HG03342 (cell line): ENCODE data around the gene SSTR5.

Experiments used
- ATAC-seq: cut with Tn5 transposase; IDR thresholded peaks from one replicate; pipeline ENCODE4 v1.9.1; 2021; ENCODE audit warnings: mild to moderate bottlenecking, moderate library complexity; ENCODE audit not compliant: unreplicated experiment

SSTR5 gene

DNA sequence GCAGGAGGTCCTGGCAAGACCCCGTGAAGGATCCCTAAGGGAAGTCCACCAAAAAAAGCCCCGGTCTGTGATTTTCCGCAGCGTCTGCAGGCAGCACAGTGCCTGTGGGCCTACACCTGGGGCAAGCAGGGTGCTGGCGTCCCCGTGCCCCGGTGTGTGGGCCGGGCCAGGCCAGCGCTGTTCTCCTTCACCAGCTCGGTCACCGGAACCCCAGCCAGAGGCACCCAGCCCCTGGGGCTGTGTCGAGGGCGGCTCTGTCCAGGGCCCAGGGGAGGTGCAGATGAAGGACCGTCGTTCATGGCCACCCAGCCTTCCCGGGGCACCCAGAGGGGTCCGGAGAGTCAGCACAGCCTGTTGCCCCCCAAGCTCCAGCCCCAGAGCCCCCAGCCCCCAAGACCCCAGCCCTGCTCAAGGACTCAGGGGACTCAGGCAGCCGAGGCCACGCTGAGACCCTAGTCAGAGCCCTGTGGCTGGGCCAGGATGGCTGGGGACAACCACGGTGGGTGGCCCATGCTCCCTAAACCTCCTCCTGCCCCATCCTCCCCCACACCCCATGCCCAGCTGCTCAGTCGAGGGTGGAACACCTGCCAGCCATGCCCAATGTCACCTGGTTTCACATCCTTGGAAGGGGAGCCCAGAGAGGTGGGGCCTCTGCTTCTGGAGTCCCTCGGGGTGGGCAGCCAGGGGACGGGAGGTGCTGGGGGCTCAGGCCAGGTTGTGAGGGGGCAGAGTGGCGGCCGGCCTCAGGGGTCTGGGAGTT, 29.2 kb downstream of the SSTR5 start:
- no peak for ATAC-seq

DNA sequence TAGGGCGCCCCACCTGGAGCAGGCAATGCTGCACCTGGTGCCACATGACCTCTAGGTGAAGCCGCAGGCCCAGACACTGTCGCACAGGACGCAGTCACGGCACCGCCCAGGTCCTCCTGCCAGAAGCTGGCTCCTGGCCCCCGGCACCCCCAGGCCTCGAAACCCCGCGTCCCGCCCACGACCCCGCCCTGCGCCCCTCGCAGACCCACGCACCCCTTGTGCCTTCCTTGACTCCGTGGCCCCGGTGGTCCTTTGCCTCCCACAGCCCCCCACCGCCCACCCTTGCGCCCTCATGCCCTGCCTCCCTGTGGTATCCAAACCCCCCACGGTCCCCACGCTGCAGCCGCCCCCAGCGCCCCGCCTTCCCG, 29.8 kb downstream of the SSTR5 start:
- ATAC-seq: no peak

DNA sequence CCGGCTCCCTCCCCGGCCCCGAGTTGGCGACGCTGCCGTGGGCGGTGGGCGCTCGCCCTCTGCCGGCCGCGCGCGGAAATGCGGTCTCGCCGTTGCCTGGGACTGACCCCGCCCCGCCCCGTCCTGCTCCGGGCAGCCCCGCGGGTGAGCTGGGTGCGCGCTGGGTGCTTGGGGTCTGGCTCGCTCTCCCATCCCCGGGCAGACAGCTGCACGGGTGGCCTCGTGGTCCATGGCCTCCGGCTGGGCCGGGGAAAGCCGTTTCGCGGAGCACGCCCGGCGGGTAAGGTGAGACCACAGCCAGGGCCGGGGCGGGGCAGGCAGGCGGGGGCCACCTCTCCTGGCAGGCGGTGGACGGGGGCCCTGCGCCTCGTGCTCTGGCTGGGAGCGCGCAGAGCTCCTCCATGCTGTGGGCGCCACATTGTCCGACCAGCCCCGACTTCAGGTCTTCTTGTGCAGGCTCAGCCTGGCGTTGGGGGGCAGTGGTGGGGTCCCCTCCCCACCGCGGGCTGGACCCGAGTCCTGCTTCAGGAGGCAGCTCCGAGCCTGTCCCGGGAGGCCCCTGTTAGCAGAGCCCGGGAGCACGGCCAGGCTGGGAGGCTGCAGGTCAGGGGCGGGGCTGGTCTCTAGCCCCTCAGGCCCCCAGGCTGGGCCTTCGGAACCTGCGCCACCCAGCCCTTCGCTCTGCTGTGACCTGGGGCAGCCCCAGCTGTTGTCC, 30.5 kb downstream of the SSTR5 start:
- ATAC-seq: no peak

DNA sequence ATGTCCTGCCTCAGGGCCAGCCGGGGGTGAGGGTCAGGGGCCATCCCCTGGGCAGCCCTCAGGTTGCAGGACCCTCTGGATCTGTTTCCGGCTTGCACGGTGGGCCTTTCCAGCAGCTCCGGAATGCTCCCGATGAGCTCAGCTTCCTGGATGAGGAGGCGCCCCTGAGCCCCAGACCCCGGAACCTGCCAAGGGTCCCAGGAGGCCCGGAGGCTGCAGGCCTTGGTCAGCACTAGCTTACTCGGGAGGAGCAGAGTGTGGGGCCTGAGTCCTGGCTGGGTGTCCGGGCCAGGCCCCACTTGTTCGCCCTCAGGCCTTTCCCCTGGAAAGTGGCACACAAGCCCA, 31.1 kb downstream of the SSTR5 start:
- no peak for ATAC-seq

DNA sequence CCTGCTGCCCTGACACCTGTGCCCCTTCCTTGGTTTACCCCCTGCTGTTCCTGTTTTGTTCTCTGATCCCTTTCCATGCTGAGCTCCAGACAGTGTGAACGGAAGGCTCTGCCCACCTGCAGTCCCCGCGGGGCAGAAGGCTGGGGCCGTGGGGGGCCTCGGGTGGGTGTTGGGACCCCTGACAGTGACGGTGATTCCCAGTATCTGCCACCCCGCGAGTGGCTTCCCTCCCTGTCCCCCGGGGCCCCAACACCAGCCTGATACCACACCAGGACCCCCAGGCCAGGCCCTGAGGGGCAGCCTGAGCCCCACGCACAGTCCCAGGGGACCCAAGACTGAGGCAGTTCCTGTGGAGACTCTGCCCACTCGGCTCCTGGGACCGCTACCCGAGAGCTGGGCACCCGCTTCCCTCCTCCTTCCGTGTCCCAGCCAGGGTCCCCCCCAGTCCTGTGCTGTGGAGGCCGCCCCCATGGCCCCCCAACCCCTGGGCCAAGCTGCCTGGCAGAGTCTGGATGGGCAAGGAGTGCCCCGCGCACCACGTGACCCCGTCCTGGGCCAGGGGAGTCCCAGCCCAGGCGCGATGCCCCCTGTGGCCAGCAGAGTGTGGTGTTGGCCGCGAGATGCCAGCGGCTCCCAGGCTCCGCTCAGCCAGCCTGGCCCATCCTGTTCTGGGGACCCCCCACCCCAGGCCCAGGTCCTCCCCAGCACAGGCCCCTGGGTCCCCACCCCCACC, 33.5 kb downstream of the SSTR5 start:
- ATAC-seq: no peak

DNA sequence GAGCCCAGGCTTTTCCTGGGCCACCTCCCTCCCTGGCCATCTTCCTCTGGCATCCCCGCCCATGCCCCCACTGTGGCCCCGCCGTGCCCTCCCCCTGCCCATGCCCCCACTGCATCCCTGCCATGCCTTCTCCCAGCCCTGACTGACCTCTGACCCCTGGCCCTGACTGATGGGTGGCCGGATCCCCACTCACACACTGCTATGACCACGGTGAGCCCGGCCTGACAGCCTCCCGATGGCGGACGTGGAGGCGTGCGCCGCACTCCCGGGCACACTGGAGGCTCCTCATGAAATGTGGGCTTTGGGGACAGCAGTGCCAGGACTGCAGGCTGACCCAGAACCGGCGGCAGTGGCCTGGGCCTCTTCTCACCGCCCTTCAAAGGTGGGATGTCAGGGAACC, 34.1 kb downstream of the SSTR5 start:
- ATAC-seq: no peak

DNA sequence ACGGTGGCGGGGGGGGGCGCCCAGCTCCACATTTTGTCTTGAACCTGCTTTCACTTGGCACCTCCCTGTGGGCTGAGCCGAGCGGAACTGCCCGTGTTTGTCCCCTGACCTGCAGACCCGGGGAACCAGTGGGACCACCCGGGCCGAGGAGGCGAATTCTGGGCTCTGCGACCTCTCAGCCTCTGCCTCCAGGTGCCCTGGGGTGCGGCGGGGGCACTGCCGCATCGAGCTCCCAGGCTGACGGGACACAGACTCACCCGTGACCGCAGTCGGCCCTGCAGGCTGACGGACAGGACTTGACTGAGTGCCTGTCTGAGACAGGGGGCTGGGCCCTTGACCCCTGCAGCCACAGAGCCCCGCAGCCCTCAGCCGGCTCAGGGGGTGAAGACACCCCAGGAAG, 34.6 kb downstream of the SSTR5 start:
- no peak for ATAC-seq

DNA sequence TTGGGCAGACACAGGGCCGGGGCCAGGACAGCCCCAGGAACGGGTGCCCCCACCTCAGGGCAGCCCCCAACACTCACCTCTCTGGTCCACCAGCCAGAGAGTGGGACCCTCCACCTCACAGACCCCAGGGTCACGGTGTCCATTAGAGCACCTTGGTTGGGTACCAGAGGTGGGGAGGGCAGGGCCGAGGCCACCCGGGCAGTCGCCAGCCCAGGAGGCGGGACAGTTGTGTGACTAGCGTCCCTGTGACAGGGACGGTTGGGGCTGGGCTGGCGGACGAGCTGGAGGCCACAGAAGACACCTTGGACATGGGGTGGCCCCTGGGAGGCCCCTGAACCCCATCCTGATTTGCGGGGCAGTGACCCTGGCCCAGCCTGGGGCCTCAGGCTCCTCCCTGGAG, 35.2 kb downstream of the SSTR5 start:
- ATAC-seq: no peak

DNA sequence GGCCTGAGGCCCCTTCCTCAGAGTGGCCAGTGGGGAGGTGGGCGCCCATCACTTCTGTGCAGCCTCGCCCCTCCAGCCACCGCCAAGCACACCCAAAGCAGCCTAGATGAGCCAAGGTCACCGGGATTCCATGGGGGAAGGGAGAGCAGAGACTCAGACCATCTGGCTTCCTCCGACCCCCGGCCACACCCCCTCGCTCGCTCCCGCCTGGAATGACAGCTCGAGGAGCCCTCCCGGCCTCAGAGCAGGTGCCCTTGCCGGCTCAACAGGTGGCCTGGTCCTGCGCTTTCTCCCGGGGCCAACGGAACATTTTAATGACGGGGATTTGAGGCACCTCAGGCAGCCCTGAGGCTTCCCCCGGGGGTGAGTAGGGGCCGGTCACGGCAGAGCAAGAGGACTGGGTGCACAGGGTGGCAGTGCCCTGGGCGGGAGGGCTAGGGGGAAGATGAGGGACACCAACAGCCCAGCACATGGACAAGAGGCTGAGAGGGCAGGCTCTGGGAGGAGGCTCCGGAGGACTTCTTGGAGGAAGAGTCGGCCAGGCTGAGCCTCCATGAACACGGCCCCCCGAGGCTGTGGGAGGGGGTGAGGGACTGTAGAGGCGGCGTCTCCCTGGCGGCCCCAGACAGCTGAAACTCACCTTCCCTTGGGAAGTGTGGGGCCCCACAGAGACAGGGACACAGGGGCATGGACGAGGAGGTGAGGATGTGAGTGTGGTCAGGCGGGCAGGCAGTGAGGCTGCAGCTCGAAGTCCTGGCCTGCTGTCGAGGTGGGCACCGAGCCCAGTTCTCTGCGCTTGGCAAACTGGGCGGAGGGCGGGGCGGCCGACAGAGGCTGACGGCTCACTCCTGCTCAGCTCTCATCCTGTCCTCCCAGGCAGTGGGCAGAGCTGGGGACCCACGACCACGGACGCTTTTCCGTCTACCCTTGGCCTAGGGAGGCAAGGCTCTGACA, 36.0 kb downstream of the SSTR5 start:
- no peak for ATAC-seq

DNA sequence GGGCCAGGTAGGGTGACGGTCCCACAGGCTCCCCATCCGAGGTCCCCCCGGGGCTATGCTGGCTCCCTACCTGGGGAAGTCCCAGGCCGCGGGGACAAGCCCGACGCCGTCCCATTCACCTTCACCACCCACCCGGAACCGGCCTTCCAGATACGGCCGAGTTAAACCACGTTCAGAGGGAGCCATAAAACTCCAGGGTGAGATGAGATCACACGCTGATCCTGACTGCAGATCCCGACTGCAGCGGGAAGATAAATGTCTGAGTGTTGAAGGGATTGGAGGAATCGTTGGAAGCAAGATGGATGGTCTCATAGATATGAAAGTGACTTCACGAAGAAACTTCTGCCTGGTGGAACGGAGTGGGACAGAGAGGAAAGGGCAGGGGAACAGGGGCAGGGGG, 37.1 kb downstream of the SSTR5 start:
- ATAC-seq: no peak

DNA sequence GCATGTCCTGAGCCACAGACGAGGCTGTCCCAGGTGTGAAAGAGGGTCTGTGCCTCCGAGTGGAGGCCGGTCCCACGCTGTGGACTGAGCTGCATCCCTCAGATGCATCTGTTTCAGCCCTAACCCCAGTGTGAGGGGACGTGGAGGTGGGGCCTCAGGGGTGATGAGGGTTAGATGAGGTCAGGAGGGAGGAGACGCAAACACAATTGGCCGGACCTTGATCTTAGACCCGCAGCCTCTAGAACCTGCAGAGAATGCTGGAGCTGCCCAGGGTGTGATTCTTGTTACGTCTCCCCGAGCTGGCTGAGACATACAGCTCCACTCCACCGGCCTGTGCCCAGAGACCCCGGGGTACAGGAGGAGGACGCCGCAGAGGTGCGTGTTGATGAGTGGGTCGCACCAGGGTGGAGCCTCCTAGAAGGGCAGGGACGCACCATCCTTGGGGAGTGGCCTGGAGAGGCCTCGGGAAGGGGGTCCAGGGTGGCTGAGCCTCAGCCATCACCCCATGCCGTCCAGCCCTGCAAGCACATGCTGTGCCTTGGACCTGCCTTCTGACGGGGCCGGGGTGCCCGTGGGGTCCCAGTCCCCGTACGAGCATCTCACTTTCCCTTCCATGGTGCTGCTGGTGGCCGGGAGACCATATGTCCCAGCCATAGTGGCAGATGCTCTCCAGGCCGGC, 40.1 kb downstream of the SSTR5 start:
- no peak for ATAC-seq

DNA sequence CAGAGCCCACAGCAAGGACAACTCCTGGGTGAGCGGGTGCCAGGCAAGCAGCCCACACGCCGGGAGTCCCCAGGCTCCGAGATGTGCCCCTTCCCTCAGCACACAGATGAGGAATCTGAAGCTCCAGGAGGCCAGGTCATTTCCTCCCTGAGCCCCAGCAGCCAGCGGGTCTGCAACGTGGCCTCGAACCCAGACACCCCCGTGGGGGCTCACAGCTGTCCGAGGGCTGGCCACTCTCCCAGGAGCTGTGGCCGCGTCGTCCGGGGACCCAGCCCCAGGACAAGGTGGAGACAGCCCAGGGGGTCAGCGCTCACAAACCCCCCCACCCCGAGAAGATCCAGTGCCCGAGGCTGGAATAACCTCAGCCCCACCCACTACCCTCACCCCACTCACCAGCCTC, 40.9 kb downstream of the SSTR5 start:
- ATAC-seq: no peak

DNA sequence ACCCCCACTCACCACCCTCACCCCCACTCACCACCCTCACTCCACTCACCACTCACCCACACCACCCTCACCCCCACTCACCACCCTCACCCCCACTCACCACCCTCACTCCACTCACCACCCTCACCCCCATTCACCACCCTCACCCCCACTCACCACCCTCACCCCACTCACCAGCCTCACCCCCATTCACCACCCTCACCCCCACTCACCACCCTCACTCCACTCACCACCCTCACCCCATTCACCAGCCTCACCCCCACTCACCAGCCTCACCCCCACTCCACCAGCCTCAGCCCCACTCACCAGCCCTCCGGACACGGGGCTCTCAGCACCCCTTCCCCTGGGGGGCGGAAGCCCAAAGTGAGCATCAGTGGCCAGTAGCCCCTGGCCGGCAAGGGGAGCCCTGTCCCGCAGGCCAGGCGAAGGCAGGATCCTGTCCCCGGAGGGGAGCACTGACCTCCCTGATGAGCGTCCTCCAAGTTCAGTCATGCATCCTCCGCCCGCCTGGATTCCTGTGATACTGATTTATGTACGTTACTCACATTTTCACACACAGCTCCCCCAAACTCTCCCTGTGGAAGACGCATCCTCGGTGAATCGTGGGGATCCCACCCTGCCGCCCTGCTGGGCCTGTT, 41.5 kb downstream of the SSTR5 start:
- no peak for ATAC-seq

DNA sequence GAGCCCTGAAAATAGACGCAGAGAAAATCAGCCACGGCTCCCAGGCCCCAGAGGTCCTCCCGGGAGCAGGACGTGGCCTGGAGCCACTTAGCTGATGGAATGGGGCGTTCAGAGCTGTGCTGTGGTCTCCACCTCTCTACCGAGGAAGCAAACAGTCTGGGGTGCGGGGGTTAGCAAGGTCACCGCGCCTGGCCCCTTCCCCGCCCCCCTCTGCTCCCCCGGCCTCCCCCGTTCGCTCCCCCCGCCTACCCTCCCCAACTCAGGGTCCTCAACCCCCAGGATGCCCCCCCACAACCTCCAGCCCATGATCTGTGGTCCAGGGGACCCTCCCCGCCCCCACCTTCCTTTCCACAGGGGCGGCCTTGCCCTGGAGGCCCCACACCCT, 44.1 kb downstream of the SSTR5 start:
- ATAC-seq: no peak

DNA sequence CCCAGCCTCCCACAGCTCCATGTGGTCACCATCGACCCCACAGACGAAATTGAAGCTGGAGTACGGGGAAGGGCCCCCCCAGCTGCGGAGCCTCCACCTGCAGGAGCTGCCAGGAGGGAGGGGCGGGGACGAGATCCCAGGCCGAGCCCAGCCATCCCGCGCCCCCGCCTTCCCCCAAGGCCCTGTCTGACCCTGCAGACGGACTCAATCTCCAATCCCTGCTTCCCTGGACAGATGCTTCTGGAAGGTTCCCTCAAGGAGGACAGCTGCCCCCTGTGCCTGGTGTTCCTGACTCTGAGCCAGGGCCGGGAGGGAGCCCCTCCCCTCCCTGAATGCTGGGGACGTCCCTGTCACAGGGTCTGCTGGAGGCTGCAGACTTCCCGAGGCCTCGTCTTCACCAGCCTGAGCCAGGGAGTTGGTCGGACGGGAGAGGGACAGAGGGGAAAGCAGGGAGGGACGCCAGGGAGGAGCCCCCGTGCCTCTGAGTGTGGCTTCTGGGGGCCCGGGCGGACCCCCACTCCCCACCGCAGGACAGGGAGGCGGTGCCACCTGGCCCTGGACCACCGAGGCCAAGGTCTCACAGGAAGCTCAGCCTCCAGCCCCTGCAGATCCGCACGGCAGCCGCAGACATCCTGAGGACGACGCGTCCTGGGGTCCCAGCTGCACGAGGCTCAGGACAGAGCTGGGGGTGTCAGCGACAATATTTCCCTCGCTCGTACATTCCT, 44.8 kb downstream of the SSTR5 start:
- no peak for ATAC-seq

DNA sequence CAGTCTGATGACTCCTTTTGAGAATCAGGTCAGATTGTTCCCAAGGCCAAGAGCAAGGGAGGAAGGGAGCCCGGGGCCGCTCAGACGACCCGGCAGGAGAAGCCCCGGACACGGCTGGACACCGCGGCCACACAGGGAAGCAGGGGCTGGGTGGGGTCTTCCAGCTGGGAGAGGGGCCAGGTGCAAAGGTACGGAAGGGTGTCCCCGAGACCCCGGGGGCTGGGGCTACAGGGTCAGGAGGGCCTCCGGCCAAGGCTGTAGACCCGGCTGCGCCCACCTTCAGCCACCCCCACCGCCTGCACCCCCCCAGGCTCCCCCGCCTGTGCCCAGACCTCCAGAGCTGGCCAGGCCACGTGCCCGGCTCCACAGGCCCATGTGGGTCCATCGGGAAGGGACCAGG, 45.4 kb downstream of the SSTR5 start:
- ATAC-seq: no peak

DNA sequence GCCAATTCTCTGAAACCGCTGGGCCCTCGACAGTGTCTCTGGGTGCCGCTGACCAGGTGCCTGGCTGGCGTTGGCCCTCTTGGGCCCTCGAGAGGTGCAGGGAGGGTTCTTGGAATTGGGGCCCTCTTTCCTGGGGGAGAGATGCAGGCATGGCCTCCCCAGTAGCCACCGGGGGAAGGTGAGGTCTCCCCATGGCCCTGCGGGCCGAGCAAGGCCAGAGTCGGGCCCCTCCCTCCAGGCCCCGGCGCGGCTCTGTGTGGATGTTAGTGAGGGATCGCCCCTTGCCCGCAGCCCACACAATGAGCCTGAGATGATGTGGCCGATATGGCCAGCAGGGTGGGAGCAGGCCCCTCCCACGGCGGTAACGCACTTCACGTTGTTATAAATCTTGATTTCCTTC, 46.6 kb downstream of the SSTR5 start:
- no peak for ATAC-seq

DNA sequence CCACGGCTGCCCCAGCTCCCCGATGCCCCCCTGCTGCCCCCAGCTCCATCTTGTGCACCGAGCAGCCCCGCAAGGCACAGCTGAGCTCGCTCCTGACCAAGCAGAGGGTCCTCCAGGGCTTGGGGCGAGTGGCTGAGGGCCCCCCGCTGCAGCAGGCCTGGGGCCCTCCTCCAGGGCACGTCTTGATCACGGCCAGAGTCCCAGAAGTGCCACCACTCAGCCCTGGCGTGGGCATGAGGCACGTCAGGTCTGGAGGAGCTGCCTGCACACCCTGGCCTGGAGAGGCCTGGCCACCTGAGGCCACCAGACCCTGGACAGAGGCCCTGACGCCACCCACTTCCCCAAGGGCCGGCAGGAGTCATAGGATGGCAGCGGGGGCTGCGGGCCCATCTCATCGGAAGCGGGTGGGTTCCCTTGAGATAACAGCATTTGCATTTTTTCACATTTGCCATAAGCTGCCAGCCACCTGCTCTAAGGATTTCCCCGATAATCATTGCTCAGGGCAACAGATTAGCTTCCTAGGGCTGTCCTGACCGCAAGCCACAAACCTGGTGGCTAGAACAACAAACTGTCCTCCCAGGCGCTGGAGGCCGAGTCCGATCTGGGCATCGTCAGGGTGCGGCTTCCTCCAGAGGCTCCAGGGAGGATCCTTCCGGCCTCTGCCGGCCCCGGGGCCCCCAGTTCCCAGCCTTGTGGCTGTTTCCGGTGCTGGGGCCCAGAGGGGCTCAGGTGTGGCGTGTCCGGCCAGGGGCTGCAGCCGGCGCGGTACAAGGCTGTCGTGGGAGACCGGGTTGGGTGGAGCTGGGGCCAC, 47.4 kb downstream of the SSTR5 start:
- ATAC-seq: no peak

DNA sequence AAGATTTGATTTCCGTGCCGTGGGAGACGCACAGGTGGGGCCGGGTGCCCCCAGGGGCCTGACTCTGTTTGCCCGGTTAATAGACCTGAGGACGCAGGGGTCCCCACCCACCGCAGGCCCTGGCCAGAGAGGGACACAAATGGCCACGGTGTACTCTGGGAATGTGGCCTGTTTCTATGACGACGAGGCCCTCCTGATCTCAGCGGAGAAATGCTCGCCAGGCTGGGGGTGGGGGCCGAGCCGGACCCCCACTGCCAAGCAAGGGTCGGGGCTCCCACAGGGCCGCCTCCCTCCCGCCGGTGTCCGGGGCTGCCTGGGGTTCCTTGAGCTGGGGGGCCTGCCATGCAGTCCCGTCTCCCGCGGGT, 48.0 kb downstream of the SSTR5 start:
- ATAC-seq: no peak
